GM18505 (cell line): Measurements from ENCODE around the gene MTUS2.

Experiments used
- ATAC-seq: cut with Tn5 transposase; IDR thresholded peaks from one replicate; pipeline ENCODE4 v1.9.1; 2021; ENCODE audit not compliant: unreplicated experiment
- POLR2A ChIP-seq: IDR thresholded peaks from 4 replicates; pipeline ENCODE4 v1.6.1; 2011; ENCODE audit warnings: borderline replicate concordance; ENCODE audit not compliant: insufficient read depth, insufficient read length; ENCODE audit errors: extremely low read depth

Gene MTUS2

GRCh38 chr13:29270271-29270985, 450.3 kb downstream of the MTUS2 start:
- ATAC-seq, result no peak
- no peak for TF ChIP-seq POLR2A

- no peak for ATAC-seq
Observed at GRCh38 chr13:29271606-29272005, 451.5 kb downstream of the MTUS2 start.

GRCh38 chr13:29279356-29280254, 459.5 kb downstream of the MTUS2 start:
- no peak for TF ChIP-seq POLR2A
- ATAC-seq, result no peak

More at GRCh38 chr13:29271606-29272005, 451.5 kb downstream of the MTUS2 start:
- no peak for TF ChIP-seq POLR2A

GRCh38 chr13:29281932-29282495, 461.9 kb downstream of the MTUS2 start:
- no peak for ATAC-seq
- TF ChIP-seq POLR2A, result no peak

- no peak for ATAC-seq
- no peak for TF ChIP-seq POLR2A
Observed at GRCh38 chr13:29284726-29285125, 464.6 kb downstream of the MTUS2 start.

GRCh38 chr13:29287237-29287636, 467.1 kb downstream of the MTUS2 start:
- no peak for ATAC-seq
- no peak for TF ChIP-seq POLR2A

GRCh38 chr13:29292045-29292444, 471.9 kb downstream of the MTUS2 start:
- no peak for TF ChIP-seq POLR2A
- no peak for ATAC-seq

DNA sequence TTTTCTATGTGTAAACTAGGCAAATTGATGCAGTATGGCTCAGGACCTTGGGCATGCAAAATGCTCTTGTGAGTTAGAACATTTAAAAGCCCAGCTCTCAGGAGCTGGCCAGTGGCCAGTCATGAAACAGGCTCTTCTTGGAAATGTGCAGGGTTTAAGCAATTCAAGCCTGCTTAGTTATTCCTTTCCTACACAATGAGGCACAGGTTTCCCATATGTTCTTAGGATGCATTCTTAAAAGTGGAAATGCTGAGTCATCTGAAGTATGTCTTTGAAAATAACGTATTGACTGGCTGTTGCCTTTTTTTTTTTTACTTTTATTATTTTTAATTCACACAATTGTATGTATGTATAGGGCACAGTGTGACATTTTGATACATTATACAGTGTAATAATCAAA, 474.7 kb downstream of the MTUS2 start:
- no peak for ATAC-seq
- TF ChIP-seq POLR2A, result no peak

DNA sequence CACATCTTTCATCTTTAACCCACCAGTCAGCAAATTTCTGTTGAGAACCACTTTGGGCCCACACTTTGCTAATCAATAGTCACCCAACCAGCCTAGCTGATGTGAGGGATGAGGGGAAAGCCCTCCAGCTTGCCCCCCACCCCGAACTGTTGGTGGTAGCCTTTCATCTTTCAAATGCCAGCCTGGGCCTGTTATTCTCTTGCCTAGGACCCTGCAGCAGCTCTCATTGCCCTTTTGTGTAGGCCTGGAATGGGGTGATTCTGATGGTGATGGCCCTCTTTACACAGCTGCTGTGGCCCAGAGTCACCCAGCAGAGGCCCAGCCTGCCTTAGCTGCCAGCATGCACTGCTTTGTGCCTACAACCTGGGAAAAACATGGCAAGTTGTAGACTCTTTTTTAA, 480.9 kb downstream of the MTUS2 start:
- no peak for TF ChIP-seq POLR2A
- ATAC-seq, result no peak

GRCh38 chr13:29304148-29304547, 484.0 kb downstream of the MTUS2 start:
- ATAC-seq, result no peak
- TF ChIP-seq POLR2A, result no peak

DNA sequence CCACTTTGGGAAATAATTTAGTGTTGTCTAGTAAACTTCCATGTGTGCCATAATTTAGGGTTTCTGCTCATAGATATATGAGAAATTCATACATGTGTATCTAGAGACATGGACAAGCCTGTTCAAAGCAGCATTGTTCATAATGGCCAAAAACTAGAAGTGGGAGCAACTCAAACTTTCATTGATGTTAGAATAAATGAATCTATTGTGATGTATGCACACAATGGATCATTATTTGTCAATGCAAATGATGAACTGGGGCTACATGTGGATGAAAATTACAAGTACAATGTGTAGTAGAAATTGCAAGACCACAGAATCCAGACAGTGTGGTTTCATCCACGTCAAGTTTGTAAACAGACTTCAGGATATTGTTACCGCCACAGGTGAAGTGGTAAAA, 490.7 kb downstream of the MTUS2 start:
- TF ChIP-seq POLR2A, result no peak
- ATAC-seq, result no peak

GRCh38 chr13:29315847-29316246, 495.7 kb downstream of the MTUS2 start:
- no peak for ATAC-seq
- no peak for TF ChIP-seq POLR2A

DNA sequence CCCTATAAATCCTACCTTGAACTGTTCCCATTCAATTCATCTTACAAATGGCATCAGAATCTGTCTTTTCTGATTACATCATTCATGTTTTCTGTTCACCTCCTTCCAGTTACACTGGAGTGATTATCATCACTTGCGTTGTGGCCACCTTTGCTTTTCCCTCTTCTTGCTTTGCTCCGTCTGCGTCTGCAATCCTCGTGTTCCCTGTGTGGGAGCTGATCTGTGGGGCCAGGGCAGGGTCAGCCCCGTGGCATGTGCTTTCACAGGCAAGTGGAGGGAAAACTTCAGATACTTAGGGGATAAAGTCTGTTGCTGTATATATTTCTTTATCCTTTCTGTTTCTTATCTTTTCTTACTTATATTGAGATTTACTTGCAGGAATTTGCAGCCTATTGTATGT, 497.7 kb downstream of the MTUS2 start:
- no peak for TF ChIP-seq POLR2A
- no peak for ATAC-seq
